HepG2 (cell line): ENCODE results near the gene FZD4. TPM values are rescaled to one million over a fixed set of nuclear protein-coding genes. Genes with fewer than 3 reads are reported as not detected.

Experiments used
- ARNTL ChIP-seq: sonication (generic); formaldehyde crosslinking; IDR thresholded peaks from 2 replicates; pipeline ENCODE4 v1.4.0; 2020; ENCODE audit warnings: mild to moderate bottlenecking, missing genetic modification reagents
- ATAD3A ChIP-seq: sonication (generic); formaldehyde crosslinking; IDR thresholded peaks from 2 replicates; pipeline ENCODE4 v1.4.0; 2020; ENCODE audit warnings: missing genetic modification reagents
- BRD4 ChIP-seq: sonication (generic); formaldehyde crosslinking; IDR thresholded peaks from 2 replicates; pipeline ENCODE4 v1.4.0; 2020; ENCODE audit warnings: missing genetic modification reagents
- CEBPG ChIP-seq: IDR thresholded peaks from 2 replicates; pipeline ENCODE4 v1.6.1; 2016
- CTCF ChIP-seq: sonication (generic); formaldehyde crosslinking; IDR thresholded peaks from 2 replicates; pipeline ENCODE4 v1.5.0; 2020; ENCODE audit warnings: mild to moderate bottlenecking, missing genetic modification reagents, moderate library complexity
- FOXA1 ChIP-seq, 2 experiments: fragments of 450-650 bp in 1 of 2; sonication (generic) in 1 of 2; formaldehyde crosslinking in 1 of 2; IDR thresholded peaks; 2 replicates each; pipeline versions ENCODE4 v1.4.0 to v1.6.1; 2016 to 2020; ENCODE audit warnings: missing genetic modification reagents in 1 of 2
- FOXA3 ChIP-seq: IDR thresholded peaks from 2 replicates; pipeline ENCODE4 v1.6.1; 2016; ENCODE audit warnings: missing genetic modification reagents, missing compliant biosample characterization
- GRHL1 ChIP-seq: sonication (generic); formaldehyde crosslinking; conservative IDR thresholded peaks from 2 replicates; pipeline ENCODE4 v1.8.0; 2022; ENCODE audit warnings: missing genetic modification reagents
- HOXD1 ChIP-seq: sonication (generic); formaldehyde crosslinking; IDR thresholded peaks from 2 replicates; pipeline ENCODE4 v1.5.0; 2020; ENCODE audit warnings: missing genetic modification reagents
- ISL2 ChIP-seq: sonication (generic); formaldehyde crosslinking; IDR thresholded peaks from 2 replicates; pipeline ENCODE4 v1.5.0; 2020; ENCODE audit warnings: missing genetic modification reagents
- MED1 ChIP-seq: sonication (generic); formaldehyde crosslinking; IDR thresholded peaks from 2 replicates; pipeline ENCODE4 v1.4.0; 2020; ENCODE audit warnings: missing genetic modification reagents
- NAIF1 ChIP-seq: sonication (generic); formaldehyde crosslinking; IDR thresholded peaks from 2 replicates; pipeline ENCODE4 v1.5.0; 2020; ENCODE audit warnings: mild to moderate bottlenecking, missing genetic modification reagents, borderline replicate concordance
- NFKBIZ ChIP-seq: IDR thresholded peaks from 2 replicates; pipeline ENCODE4 v1.6.1; 2018; ENCODE audit warnings: missing genetic modification reagents, missing compliant biosample characterization
- POLR2G ChIP-seq: fragments of 200-400 bp; formaldehyde crosslinking; IDR thresholded peaks from 2 replicates; pipeline ENCODE4 v1.6.1; 2018; ENCODE audit warnings: mild to moderate bottlenecking, low read depth, low read length, moderate library complexity
- RBM22 ChIP-seq: fragments of 200-400 bp; formaldehyde crosslinking; optimal IDR thresholded peaks from 2 replicates; pipeline ENCODE3; 2017; ENCODE audit warnings: mild to moderate bottlenecking, low read length, moderate library complexity
- SALL1 ChIP-seq: sonication (generic); formaldehyde crosslinking; IDR thresholded peaks from 2 replicates; pipeline ENCODE4 v1.8.0; 2022; ENCODE audit warnings: mild to moderate bottlenecking, missing genetic modification reagents
- SMC3 ChIP-seq: IDR thresholded peaks from 2 replicates; pipeline ENCODE4 v1.6.1; 2011; ENCODE audit warnings: low read length, improper control_type of control experiment
- TMF1 ChIP-seq: sonication (generic); formaldehyde crosslinking; IDR thresholded peaks from 2 replicates; pipeline ENCODE4 v1.8.1; 2022; ENCODE audit warnings: low read depth, missing genetic modification reagents
- ZFX ChIP-seq: sonication (generic); formaldehyde crosslinking; IDR thresholded peaks from 2 replicates; pipeline ENCODE4 v1.4.0; 2020; ENCODE audit warnings: mild to moderate bottlenecking, low read depth, missing genetic modification reagents, moderate library complexity
- ZMYM3 ChIP-seq: sonication (generic); formaldehyde crosslinking; IDR thresholded peaks from 2 replicates; pipeline ENCODE4 v1.5.1; 2020; ENCODE audit warnings: mild to moderate bottlenecking, missing genetic modification reagents
- ZNF350 ChIP-seq: sonication (generic); formaldehyde crosslinking; IDR thresholded peaks from 2 replicates; pipeline ENCODE4 v1.4.0; 2020; ENCODE audit warnings: mild to moderate bottlenecking, low read depth, missing genetic modification reagents, borderline replicate concordance
- ZNF441 ChIP-seq: sonication (generic); formaldehyde crosslinking; IDR thresholded peaks from 2 replicates; pipeline ENCODE4 v1.7.0; 2021; ENCODE audit warnings: missing genetic modification reagents, borderline replicate concordance
- ZNF512B ChIP-seq: sonication (generic); formaldehyde crosslinking; IDR thresholded peaks from 2 replicates; pipeline ENCODE4 v1.5.1; 2020; ENCODE audit warnings: missing genetic modification reagents, mild to moderate bottlenecking, borderline replicate concordance
- ZNF737 ChIP-seq: sonication (generic); formaldehyde crosslinking; IDR thresholded peaks from 2 replicates; pipeline ENCODE4 v1.5.0; 2020; ENCODE audit warnings: missing genetic modification reagents, mild to moderate bottlenecking, borderline replicate concordance
- polyA plus RNA-seq, 8 experiments: library from polyadenylated mRNA; depleted of rRNA in 3 of 8; stranded (reverse) in 7 of 8; unstranded in 1 of 8; fragments of >200 nt; fragmentation: Illumina TruSeq in 4 of 8; extraction: Trizol in 4 of 8; gene quantifications; 2 replicates each; pipeline versions ENCODE4 v1.2.1 to v1.2.3, GENCODE V29; 2011 to 2016; ENCODE audit warnings: low read depth in 4 of 8, missing spikeins in 1 of 8, mixed read lengths in 1 of 8; ENCODE audit not compliant: insufficient read depth in 1 of 8
- total RNA-seq, 5 experiments: library from RNA; depleted of rRNA; stranded (reverse); fragments of >200 nt; fragmentation: Illumina TruSeq; extraction: Trizol; gene quantifications; 2 replicates each; pipeline ENCODE4 v1.2.3, GENCODE V29; 2016; ENCODE audit warnings: low read depth in 1 of 5

Gene FZD4
- total and polyA plus RNA-seq, 2 of the 13 experiments (the other 11 are each of a cell fraction or from before 2014, with no cell fraction given), result 46.5 to 70.4 TPM

GRCh38 chr11:86940122-86940777 is 14.9 kb downstream of the FZD4 start (continued):
- TF ChIP-seq GRHL1 (CRISPR knock-in tag), result no peak
- no peak for TF ChIP-seq ARNTL (CRISPR knock-in tag)
- TF ChIP-seq HOXD1, result 0 out of 2 replicates have a peak, but pooled peaks have one; percentile 6
- 0 out of 2 replicates have a peak, but pooled peaks have one; percentile 39 for TF ChIP-seq ISL2 (CRISPR knock-in tag)
- TF ChIP-seq ZNF350 (CRISPR knock-in tag), result 0 out of 2 replicates have a peak, but pooled peaks have one; percentile 25
- no peak for TF ChIP-seq ZMYM3
- no peak for TF ChIP-seq ATAD3A (CRISPR knock-in tag)
- TF ChIP-seq ZFX (CRISPR knock-in tag), result peak; percentile 75
- TF ChIP-seq FOXA3 (CRISPR knock-in tag), result peak; percentile 48; the same call in 1 of the 2 replicates
- TF ChIP-seq TMF1, result peak; percentile 70; the same call in 1 of the 2 replicates
- no peak for TF ChIP-seq ZNF737 (CRISPR knock-in tag)
- TF ChIP-seq ZNF441, result no peak
- 0 out of 2 replicates have a peak, but pooled peaks have one; percentile 25 for TF ChIP-seq NFKBIZ (CRISPR knock-in tag)
- peak; percentile 78 for TF ChIP-seq SALL1 (CRISPR knock-in tag)
- peak; percentile 10; the same call in 1 of the 2 replicates for TF ChIP-seq SMC3
- TF ChIP-seq BRD4, result peak; percentile 31; the same call in 1 of the 2 replicates
- peak; percentile 49 for TF ChIP-seq CEBPG (CRISPR knock-in tag)
- TF ChIP-seq RBM22, result no peak
- 0 out of 2 replicates have a peak, but pooled peaks have one; percentile 2 for TF ChIP-seq CTCF (CRISPR knock-in tag)
- TF ChIP-seq POLR2G, result peak; percentile 69
- no peak for TF ChIP-seq NAIF1 (CRISPR knock-in tag)
- no peak for TF ChIP-seq FOXA1 (IDR thresholded peaks at IDR 0.05)
- peak; percentile 61 for TF ChIP-seq FOXA1 (CRISPR knock-in tag; IDR thresholded peaks at IDR 0.05)
- peak; percentile 44 for TF ChIP-seq MED1
- no peak for TF ChIP-seq ZNF512B (CRISPR knock-in tag)
